GM19438 (cell line): Measurements from ENCODE around the gene LSAMP.

Experiments
- ATAC-seq: cut with Tn5 transposase; IDR thresholded peaks from one replicate; pipeline ENCODE4 v1.9.1; 2021; ENCODE audit warnings: low read depth; ENCODE audit not compliant: unreplicated experiment

Gene LSAMP

GRCh38 chr3:115918900-115919299 is 526.4 kb downstream of the LSAMP start:
- no peak for ATAC-seq

- ATAC-seq, result no peak
Observed at GRCh38 chr3:115916866-115917265, 528.4 kb downstream of the LSAMP start.

GRCh38 chr3:115915061-115915460 is 530.2 kb downstream of the LSAMP start:
- ATAC-seq, result no peak

- no peak for ATAC-seq
Observed at GRCh38 chr3:115913069-115913686, 532.1 kb downstream of the LSAMP start.

- ATAC-seq, result no peak
Observed at GRCh38 chr3:115912372-115912771, 532.9 kb downstream of the LSAMP start.

- no peak for ATAC-seq
Observed at GRCh38 chr3:115905871-115906270, 539.4 kb downstream of the LSAMP start.

GRCh38 chr3:115903843-115904242 is 541.4 kb downstream of the LSAMP start:
- ATAC-seq, result no peak

- no peak for ATAC-seq
Observed at GRCh38 chr3:115901008-115901407, 544.3 kb downstream of the LSAMP start.

- ATAC-seq, result no peak
Observed at GRCh38 chr3:115899535-115899934, 545.8 kb downstream of the LSAMP start.

GRCh38 chr3:115898656-115899410 is 546.5 kb downstream of the LSAMP start:
- no peak for ATAC-seq

- no peak for ATAC-seq
Observed at GRCh38 chr3:115891006-115891636, 554.2 kb downstream of the LSAMP start.

GRCh38 chr3:115890579-115890978 is 554.7 kb downstream of the LSAMP start:
- no peak for ATAC-seq

- no peak for ATAC-seq
Observed at GRCh38 chr3:115885621-115886020, 559.7 kb downstream of the LSAMP start.

- ATAC-seq, result no peak
Observed at GRCh38 chr3:115877615-115877899, 567.7 kb downstream of the LSAMP start.

- ATAC-seq, result no peak
Observed at GRCh38 chr3:115876876-115877614, 568.2 kb downstream of the LSAMP start.

- ATAC-seq, result no peak
Observed at GRCh38 chr3:115875460-115875859, 569.8 kb downstream of the LSAMP start.

GRCh38 chr3:115871735-115872134 is 573.6 kb downstream of the LSAMP start:
- ATAC-seq, result no peak

- ATAC-seq, result no peak
Observed at GRCh38 chr3:115864911-115865310, 580.4 kb downstream of the LSAMP start.

- ATAC-seq, result no peak
Observed at GRCh38 chr3:115862849-115863248, 582.4 kb downstream of the LSAMP start.

- no peak for ATAC-seq
Observed at GRCh38 chr3:115862099-115862498, 583.2 kb downstream of the LSAMP start.

GRCh38 chr3:115861166-115861733 is 584.0 kb downstream of the LSAMP start:
- no peak for ATAC-seq
